Measurements from ENCODE around the gene ARID1B. TPM values are rescaled to one million over a fixed set of nuclear protein-coding genes. Genes with fewer than 3 reads are reported as not detected.

ARID1B gene
- total and polyA plus RNA-seq, 10 of the 15 experiments (the other 5 are each of a cell fraction or from before 2014, with no cell fraction given) = 24.7 to 133 (median 54.6) TPM

GRCh38 chr6:156879591-156879990 is 102.4 kb downstream of the ARID1B start (continued):
- TF ChIP-seq RAD21 (IDR thresholded peaks at IDR 0.05; ENCODE audit: insufficient read depth, low read depth, low read length) = no peak
- no peak for TF ChIP-seq ATF2 (IDR thresholded peaks at IDR 0.05; ENCODE audit: low read length)
- no peak for TF ChIP-seq RBBP5 (conservative IDR thresholded peaks at IDR 0.05)

GRCh38 chr6:156880913-156881312 is 103.7 kb downstream of the ARID1B start:
- CTCF ChIA-PET = interaction anchor here (0.5 to 1.7 kb wide), 4 partner anchors 17 to 1970 kb away, joined by 3 to 4 read pairs (median 3); no protein-coding TSS in a partner anchor

More at GRCh38 chr6:156880913-156881312, 103.7 kb downstream of the ARID1B start:
- no peak overlapping the region for H3K4me3 ChIP-seq
- H4K20me1 ChIP-seq (ENCODE audit: control insufficient read depth, insufficient read depth) = peaks cover 8% of the 10 kb centered on the region
- no peak for ATAC-seq
- intact Hi-C loops (cut with micrococcal nuclease; ENCODE audit: unreplicated experiment) = no loop called here
- no peaks in the 10 kb centered on the region; a peak in 1 of 4 replicates for H3K36me3 ChIP-seq (ENCODE audit: control insufficient read depth in 2 of 2, insufficient read depth in 2 of 2, low read length in 1 of 2)
- RAD21 ChIA-PET (ENCODE audit: unreplicated experiment) = interaction anchor here (0.6 to 1.3 kb wide), 2 partner anchors 52 to 55 kb away, joined by 3 to 4 read pairs; no protein-coding TSS in a partner anchor
- no TSS peak for BruUV-seq (replicated peaks)
- no peaks in the 10 kb centered on the region for H3K9me3 ChIP-seq (replicated peaks; ENCODE audit: control insufficient read depth, insufficient read depth, low read length)
- in situ Hi-C loops (cut with MboI) = no loop called here
- H3K4me2 ChIP-seq (ENCODE audit: control insufficient read depth, insufficient read depth) = no peak overlapping the region
- no peak for FAIRE-seq
- no peak for TF ChIP-seq CHD2 (IDR thresholded peaks at IDR 0.05; ENCODE audit: borderline replicate concordance, low read depth, low read length)
- 92% methylated on average over 3 of the region's 3 CpGs for WGBS (ENCODE audit: insufficient coverage, insufficient replicate concordance, low lambda C conversion rate, missing lambda C conversion rate)
- H2AFZ ChIP-seq (ENCODE audit: control insufficient read depth, low read depth, low read length) = no peak overlapping the region
- no peak overlapping the region for H3K9ac ChIP-seq (ENCODE audit: control insufficient read depth, insufficient read depth, low read length)
- peaks cover 92% of the 10 kb centered on the region for H3K79me2 ChIP-seq (ENCODE audit: control insufficient read depth, insufficient read depth, low read length)
- POLR2A ChIA-PET = interaction anchor here (0.6 to 1.2 kb wide), 4 partner anchors 12 to 137 kb away, joined by 3 to 6 read pairs (median 4); no protein-coding TSS in a partner anchor
- H3K4me1 ChIP-seq (ENCODE audit: control insufficient read depth, insufficient read depth, low read length) = peaks cover 29% of the 10 kb centered on the region
- DNase-seq (ENCODE audit: low read depth, low spot score) = no peak
- no peak overlapping the region for H3K27ac ChIP-seq (ENCODE audit: control insufficient read depth, insufficient read depth)
- no peaks in the 10 kb centered on the region for H3K27me3 ChIP-seq (replicated peaks in 1 of 2; ENCODE audit: control insufficient read depth in 2 of 2, insufficient read depth in 2 of 2, low read length in 1 of 2)
- SMC1A ChIA-PET (ENCODE audit: uncharacterized antibody, unreplicated experiment) = interaction anchor here (1.1 to 1.8 kb wide), 5 partner anchors 8 to 80 kb away, joined by 3 to 7 read pairs (median 3); no protein-coding TSS in a partner anchor

Measured in GM12878 (cell line).